Thyroid gland (tissue), 4 donors: ENCODE measurements around the gene CERS2. TPM values are rescaled to one million over a fixed set of nuclear protein-coding genes. Genes with fewer than 3 reads are reported as not detected.
A peak's percentile ranks its signal among the peaks of the same experiment; 100 is the strongest.

Experiments
- DNase-seq, 2 donors: peaks; one replicate each; pipeline ENCODE4 v3.0.0-alpha.2; 2019
- H3K27ac ChIP-seq, 3 donors: fragments of 200-600 bp; sonication (generic); 1 replicate in 2 of 3; 2 replicates in 1 of 3; pipeline ENCODE4 v1.5.1; 2016 to 2019; ENCODE audit warnings: mild to moderate bottlenecking in 1 of 3, moderate library complexity in 1 of 3
- H3K27me3 ChIP-seq: fragments of 200-600 bp; sonication (generic); one replicate; pipeline ENCODE4 v1.5.1; 2019
- H3K36me3 ChIP-seq, 2 donors: fragments of 200-600 bp; sonication (generic); one replicate each; pipeline ENCODE4 v1.5.1; 2016 to 2019
- H3K4me1 ChIP-seq, 2 donors: fragments of 200-600 bp; sonication (generic); one replicate each; pipeline ENCODE4 v1.5.1; 2017 to 2019
- H3K4me3 ChIP-seq, 3 donors: fragments of 200-600 bp; sonication (generic); replicated peaks in 1 of 3; 1 replicate in 2 of 3; 2 replicates in 1 of 3; pipeline ENCODE4 v1.5.1; 2016; ENCODE audit warnings: mild to moderate bottlenecking in 1 of 3
- H3K9me3 ChIP-seq: fragments of 200-600 bp; sonication (generic); one replicate; pipeline ENCODE4 v1.5.1; 2017
- POLR2A ChIP-seq, 2 donors: fragments of 450-650 bp; IDR thresholded peaks; one replicate each; pipeline ENCODE4 v1.6.1; 2017; ENCODE audit warnings: antibody characterized with exemption in 2 of 2, mild to moderate bottlenecking in 2 of 2, moderate library complexity in 1 of 2
- WGBS, 2 donors: methylation state at CpG; one replicate each; pipeline ENCODE4 v1.1.5; 2017; 5-methylcytosine and 5-hydroxymethylcytosine counted together
- intact Hi-C: fragments of 100-400 bp; cut with DNase I; formaldehyde crosslinking; loops from one replicate; pipeline ENCODE4 v1.15.1; 2023
- total RNA-seq, 4 donors: library from RNA; depleted of rRNA; stranded (reverse); fragments of >200 nt; gene quantifications; one replicate each; pipeline ENCODE4 v1.2.3, GENCODE V29; 2016
- TF ChIP-seq, protein P1 (sequence below), 6 experiments: fragments of 200-600 bp in 3 of 6; fragments of 450-650 bp in 3 of 6; sonication (generic) in 3 of 6; IDR thresholded peaks; one replicate each; pipeline ENCODE4 v1.5.1; 2016 to 2019; ENCODE audit warnings: antibody characterized with exemption in 6 of 6, mild to moderate bottlenecking in 2 of 6, inconsistent platforms in 1 of 6, moderate library complexity in 1 of 6

The CERS2 gene
- total RNA-seq, 4 donors from 2014 or later, result 158 to 183 (median 171) TPM

DNA sequence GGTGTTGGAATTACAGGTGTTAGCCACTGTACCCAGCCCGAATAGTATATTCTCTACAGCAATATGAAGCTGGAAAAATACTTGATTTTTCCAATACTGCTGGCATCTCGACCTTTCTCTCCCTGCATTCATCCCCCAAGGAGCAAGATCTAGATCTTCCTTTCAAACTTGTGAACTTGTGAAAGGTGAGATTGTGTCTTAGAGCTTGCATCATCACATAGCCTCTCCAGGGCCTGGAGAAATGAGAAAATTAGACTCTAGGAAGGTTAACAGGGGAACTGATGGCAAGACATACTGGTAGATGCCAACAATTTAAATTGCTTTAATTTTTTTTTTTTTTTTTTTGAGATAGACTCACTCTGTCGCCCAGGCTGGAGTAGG, 35.7 kb upstream of the CERS2 start:
- Histone ChIP-seq H3K27ac (peak overlapping the region; percentile 92 to 98 (median 96)), H3K4me1 (peaks cover 59 to 60% of the 10 kb centered on the region in 2 donors), H3K4me3 (no peak overlapping the region), H3K9me3 (no peaks in the 10 kb centered on the region), H3K36me3 (no peaks in the 10 kb centered on the region), H3K27me3 (no peaks in the 10 kb centered on the region)
- WGBS, 2 donors, result 84 to 87% methylated on average over 3 of the region's 3 CpGs
- intact Hi-C loops, result no loop called here
- DNase-seq, result no peak
- TF ChIP-seq POLR2A (IDR thresholded peaks at IDR 0.05), result no peak

GRCh38 chr1:151009674-151010345, 35.2 kb upstream of the CERS2 start:
- intact Hi-C loops, result loop anchor here (5.0 kb wide), 1 partner anchor 47 kb away; the partner anchor contains the start of gene CDC42SE1

GRCh38 chr1:151009206-151009587, 34.6 kb upstream of the CERS2 start:
- no peak for DNase-seq
- Histone ChIP-seq H3K36me3 (no peaks in the 10 kb centered on the region), H3K4me3 (peak overlapping the region; percentile 71 to 89 (median 73)), H3K9me3 (no peaks in the 10 kb centered on the region), H3K27me3 (no peaks in the 10 kb centered on the region), H3K4me1 (peaks cover 62 to 63% of the 10 kb centered on the region in 2 donors), H3K27ac (peak overlapping the region; percentile 92 to 98 (median 96))
- TF ChIP-seq POLR2A (IDR thresholded peaks at IDR 0.05), result no peak
- TF ChIP-seq, protein P1, sequence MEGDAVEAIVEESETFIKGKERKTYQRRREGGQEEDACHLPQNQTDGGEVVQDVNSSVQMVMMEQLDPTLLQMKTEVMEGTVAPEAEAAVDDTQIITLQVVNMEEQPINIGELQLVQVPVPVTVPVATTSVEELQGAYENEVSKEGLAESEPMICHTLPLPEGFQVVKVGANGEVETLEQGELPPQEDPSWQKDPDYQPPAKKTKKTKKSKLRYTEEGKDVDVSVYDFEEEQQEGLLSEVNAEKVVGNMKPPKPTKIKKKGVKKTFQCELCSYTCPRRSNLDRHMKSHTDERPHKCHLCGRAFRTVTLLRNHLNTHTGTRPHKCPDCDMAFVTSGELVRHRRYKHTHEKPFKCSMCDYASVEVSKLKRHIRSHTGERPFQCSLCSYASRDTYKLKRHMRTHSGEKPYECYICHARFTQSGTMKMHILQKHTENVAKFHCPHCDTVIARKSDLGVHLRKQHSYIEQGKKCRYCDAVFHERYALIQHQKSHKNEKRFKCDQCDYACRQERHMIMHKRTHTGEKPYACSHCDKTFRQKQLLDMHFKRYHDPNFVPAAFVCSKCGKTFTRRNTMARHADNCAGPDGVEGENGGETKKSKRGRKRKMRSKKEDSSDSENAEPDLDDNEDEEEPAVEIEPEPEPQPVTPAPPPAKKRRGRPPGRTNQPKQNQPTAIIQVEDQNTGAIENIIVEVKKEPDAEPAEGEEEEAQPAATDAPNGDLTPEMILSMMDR (IDR thresholded peaks at IDR 0.05), result no peak
- WGBS, 2 donors, result 26% methylated on average over 3 of the region's 3 CpGs
- intact Hi-C loops, result loop anchor here (5.0 kb wide), 1 partner anchor 48 kb away; the partner anchor contains the start of gene CDC42SE1

More at GRCh38 chr1:151009674-151010345, 35.2 kb upstream of the CERS2 start:
- Histone ChIP-seq H3K4me1 (peaks cover 62 to 63% of the 10 kb centered on the region in 2 donors), H3K4me3 (no peak overlapping the region), H3K36me3 (no peaks in the 10 kb centered on the region), H3K27ac (peak overlapping the region; percentile 92 to 98 (median 96)), H3K9me3 (no peaks in the 10 kb centered on the region), H3K27me3 (no peaks in the 10 kb centered on the region)
- TF ChIP-seq POLR2A (IDR thresholded peaks at IDR 0.05), result no peak
- TF ChIP-seq, protein P1 (IDR thresholded peaks at IDR 0.05), result no peak
- DNase-seq, result no peak
- 92 to 94% methylated on average over 8 of the region's 8 CpGs for WGBS, 2 donors

- intact Hi-C loops, result loop anchor here (5.0 kb wide), 1 partner anchor 49 kb away; the partner anchor contains the start of gene CDC42SE1
- Histone ChIP-seq H3K36me3 (no peaks in the 10 kb centered on the region), H3K4me3 (peak within 1 kb of the TSS; percentile 71 to 89 (median 73)), H3K4me1 (peaks cover 64% of the 10 kb centered on the region in 2 donors), H3K27me3 (no peaks in the 10 kb centered on the region), H3K9me3 (no peaks in the 10 kb centered on the region), H3K27ac (peak within 1 kb of the TSS; percentile 92 to 98 (median 96))
- 1 to 2% methylated on average over 30 to 44 of the region's 69 CpGs for WGBS, 2 donors
- TF ChIP-seq POLR2A (IDR thresholded peaks at IDR 0.05), result peak in 1 of 2 donors; percentile 95
- TF ChIP-seq, protein P1 (IDR thresholded peaks at IDR 0.05), result no peak
- DNase-seq, result peak; percentile 96
Observed at GRCh38 chr1:151008244-151009205, 33.9 kb upstream of the CERS2 start, which contains the start of gene PRUNE1. PRUNE1 (plus strand) TSS chr1:151008449; CDS start chr1:151008633, 184 bp downstream.

GRCh38 chr1:151007853-151008243, 33.2 kb upstream of the CERS2 start:
- H3K36me3 ChIP-seq, result no peaks in the 10 kb centered on the region
- peaks cover 64 to 65% of the 10 kb centered on the region in 2 donors for H3K4me1 ChIP-seq
- no peaks in the 10 kb centered on the region for H3K9me3 ChIP-seq
- H3K27me3 ChIP-seq, result no peaks in the 10 kb centered on the region
- DNase-seq, result no peak
- intact Hi-C loops, result loop anchor here (5.0 kb wide), 1 partner anchor 49 kb away; the partner anchor contains the start of gene CDC42SE1
- WGBS, 2 donors, result 18 to 20% methylated on average over 4 of the region's 4 CpGs
- no peak for TF ChIP-seq POLR2A (IDR thresholded peaks at IDR 0.05)
- TF ChIP-seq, protein P1 (IDR thresholded peaks at IDR 0.05), result peak in 1 of 6 experiments; percentile 19
- H3K4me3 ChIP-seq, result peak overlapping the region in 1 of 3 donors; percentile 73
- peak overlapping the region; percentile 71 to 98 (median 96) for H3K27ac ChIP-seq
